KMS-11 (cell line): Measurements from ENCODE around the gene KRTAP10-1.

ENCODE experiments used
- H2AFZ ChIP-seq: fragments of 200-600 bp; sonication (generic); 2 replicates; pipeline ENCODE4 v1.6.1; 2016; ENCODE audit warnings: antibody characterized with exemption, mixed run types, low read depth
- H3K27ac ChIP-seq: fragments of 200-600 bp; sonication (generic); 2 replicates; pipeline ENCODE4 v1.6.1; 2016; ENCODE audit warnings: mild to moderate bottlenecking, mixed run types
- H3K27me3 ChIP-seq: fragments of 200-600 bp; sonication (generic); 2 replicates; pipeline ENCODE4 v1.6.1; 2017; ENCODE audit warnings: mild to moderate bottlenecking, low read depth, mixed run types, moderate library complexity; ENCODE audit not compliant: insufficient read depth
- H3K36me3 ChIP-seq: fragments of 200-600 bp; sonication (generic); 2 replicates; pipeline ENCODE4 v1.6.1; 2017; ENCODE audit warnings: mild to moderate bottlenecking, mixed run types; ENCODE audit not compliant: insufficient read depth
- H3K4me1 ChIP-seq: fragments of 200-600 bp; sonication (generic); 2 replicates; pipeline ENCODE4 v1.6.1; 2016; ENCODE audit warnings: mild to moderate bottlenecking, low read depth, mixed run types; ENCODE audit not compliant: poor library complexity, severe bottlenecking
- H3K4me2 ChIP-seq: fragments of 200-600 bp; sonication (generic); 2 replicates; pipeline ENCODE4 v1.7.0; 2016; ENCODE audit warnings: mild to moderate bottlenecking, mixed run types
- H3K4me3 ChIP-seq: fragments of 200-600 bp; sonication (generic); IDR thresholded peaks from 2 replicates; pipeline ENCODE4 v1.6.1; 2017; ENCODE audit warnings: low read depth, low read length, mixed read lengths; ENCODE audit not compliant: insufficient read depth
- H3K79me2 ChIP-seq: fragments of 200-600 bp; sonication (generic); 2 replicates; pipeline ENCODE4 v1.6.1; 2016; ENCODE audit warnings: low read depth, mixed run types; ENCODE audit not compliant: insufficient read depth
- H3K9ac ChIP-seq: fragments of 200-600 bp; sonication (generic); 2 replicates; pipeline ENCODE4 v1.6.1; 2016; ENCODE audit warnings: mild to moderate bottlenecking, mixed run types
- H4K20me1 ChIP-seq: fragments of 200-600 bp; sonication (generic); 2 replicates; pipeline ENCODE4 v1.6.1; 2016; ENCODE audit warnings: mild to moderate bottlenecking, mixed run types; ENCODE audit not compliant: insufficient read depth
- CTCF ChIP-seq: fragments of 200-600 bp; sonication (generic); conservative IDR thresholded peaks from 2 replicates; pipeline ENCODE4 v1.6.1; 2017; ENCODE audit warnings: low read depth, mild to moderate bottlenecking, antibody characterized with exemption, low read length, moderate library complexity, mixed read lengths

The KRTAP10-1 gene

DNA sequence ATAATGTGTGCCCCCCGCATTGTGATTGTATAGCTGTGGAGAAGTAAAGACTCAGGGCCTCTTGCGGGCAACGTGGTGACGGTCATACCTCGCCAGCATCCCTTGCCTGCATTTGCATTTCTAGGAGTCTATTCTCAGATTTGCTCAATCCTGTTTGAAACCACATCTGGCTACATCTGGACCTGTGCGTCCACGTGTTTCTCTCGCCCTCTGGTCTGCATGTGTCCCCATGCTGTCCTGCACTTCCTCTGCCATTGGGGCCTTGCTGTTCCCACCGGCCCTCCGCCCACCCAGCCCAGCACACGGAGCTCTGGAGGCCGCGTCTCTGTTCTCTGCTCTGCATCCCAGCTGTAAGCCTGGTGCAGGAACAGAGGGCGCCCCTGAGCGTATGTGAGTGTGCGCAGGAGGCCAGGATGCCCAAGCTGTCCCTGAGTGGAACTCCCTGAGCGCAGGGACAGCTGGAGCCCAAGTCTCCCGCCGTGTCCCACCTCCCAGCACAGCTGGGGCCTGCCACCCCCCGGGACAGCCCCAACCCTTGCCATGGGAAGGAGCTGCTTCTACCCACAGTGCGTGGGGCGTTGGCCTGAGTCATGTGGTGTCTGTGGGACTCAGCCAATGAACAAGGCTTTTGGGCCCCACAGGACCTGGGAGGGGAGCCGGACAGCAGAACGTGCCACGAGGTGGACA lies 9.7 kb upstream of the KRTAP10-1 start:
- TF ChIP-seq CTCF, result no peak
- no peak overlapping the region for H3K27ac ChIP-seq
- H3K9ac ChIP-seq, result no peak overlapping the region

DNA sequence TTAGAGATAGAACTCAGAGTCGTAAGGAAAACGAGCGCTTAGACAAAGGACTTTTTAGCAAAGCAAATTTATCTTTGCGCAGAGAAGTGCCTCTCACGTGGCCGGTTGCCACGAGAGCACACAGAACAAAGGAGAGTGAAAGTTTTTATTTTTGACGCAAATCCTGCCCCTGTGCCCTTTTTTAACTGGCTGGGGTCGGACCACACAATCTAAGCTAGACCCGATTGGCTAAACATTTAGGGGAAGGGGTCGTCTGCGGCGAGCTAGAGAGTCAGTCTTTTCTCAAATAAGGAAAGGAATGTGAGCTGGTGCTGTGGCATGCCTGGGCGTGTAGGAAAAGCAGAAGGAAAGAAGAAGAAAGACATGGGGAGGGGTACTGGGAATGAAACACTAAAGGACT lies 8.9 kb upstream of the KRTAP10-1 start:
- no peak overlapping the region for H3K9ac ChIP-seq
- H3K36me3 ChIP-seq, result no peaks in the 10 kb centered on the region
- no peak overlapping the region for H3K27ac ChIP-seq
- peaks cover 68% of the 10 kb centered on the region for H3K27me3 ChIP-seq
- no peak overlapping the region for H3K4me2 ChIP-seq
- H4K20me1 ChIP-seq, result no peaks in the 10 kb centered on the region
- H2AFZ ChIP-seq, result no peak overlapping the region
- TF ChIP-seq CTCF, result no peak
- H3K79me2 ChIP-seq, result no peaks in the 10 kb centered on the region
- H3K4me3 ChIP-seq, result no peak overlapping the region
- no peaks in the 10 kb centered on the region for H3K4me1 ChIP-seq

More for the DNA sequence above, 9.7 kb upstream of the KRTAP10-1 start:
- H3K79me2 ChIP-seq, result no peaks in the 10 kb centered on the region
- no peaks in the 10 kb centered on the region for H3K4me1 ChIP-seq
- H3K27me3 ChIP-seq, result peaks cover 68% of the 10 kb centered on the region
- no peak overlapping the region for H3K4me3 ChIP-seq
- H4K20me1 ChIP-seq, result no peaks in the 10 kb centered on the region
- H2AFZ ChIP-seq, result no peak overlapping the region
- H3K36me3 ChIP-seq, result no peaks in the 10 kb centered on the region
- no peak overlapping the region for H3K4me2 ChIP-seq

DNA sequence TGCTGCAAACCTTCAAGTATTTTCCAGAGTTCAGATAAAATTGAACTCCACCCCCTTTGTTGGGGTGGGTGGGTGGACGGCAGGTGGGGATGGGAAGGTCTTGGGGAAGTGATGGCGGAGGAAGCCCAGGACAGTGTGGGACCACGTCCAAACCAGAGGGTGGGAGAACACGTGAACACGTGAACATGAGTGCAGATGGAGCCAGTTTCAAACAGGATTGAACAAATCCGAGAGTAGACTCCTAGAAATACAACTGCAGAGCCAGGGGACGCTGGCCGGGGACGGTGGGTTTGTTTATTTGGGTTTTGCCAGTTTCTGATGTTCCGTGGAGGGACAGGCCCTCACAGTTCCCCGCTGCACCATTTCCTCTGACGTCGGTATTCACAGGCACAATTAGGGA lies 8.4 kb upstream of the KRTAP10-1 start:
- Histone ChIP-seq H3K27ac (no peak overlapping the region), H3K9ac (no peak overlapping the region), H3K4me2 (no peak overlapping the region), H3K4me3 (no peak overlapping the region), H3K79me2 (no peaks in the 10 kb centered on the region), H2AFZ (no peak overlapping the region), H3K4me1 (no peaks in the 10 kb centered on the region), H4K20me1 (no peaks in the 10 kb centered on the region), H3K36me3 (no peaks in the 10 kb centered on the region), H3K27me3 (peaks cover 68% of the 10 kb centered on the region)
- no peak for TF ChIP-seq CTCF

DNA sequence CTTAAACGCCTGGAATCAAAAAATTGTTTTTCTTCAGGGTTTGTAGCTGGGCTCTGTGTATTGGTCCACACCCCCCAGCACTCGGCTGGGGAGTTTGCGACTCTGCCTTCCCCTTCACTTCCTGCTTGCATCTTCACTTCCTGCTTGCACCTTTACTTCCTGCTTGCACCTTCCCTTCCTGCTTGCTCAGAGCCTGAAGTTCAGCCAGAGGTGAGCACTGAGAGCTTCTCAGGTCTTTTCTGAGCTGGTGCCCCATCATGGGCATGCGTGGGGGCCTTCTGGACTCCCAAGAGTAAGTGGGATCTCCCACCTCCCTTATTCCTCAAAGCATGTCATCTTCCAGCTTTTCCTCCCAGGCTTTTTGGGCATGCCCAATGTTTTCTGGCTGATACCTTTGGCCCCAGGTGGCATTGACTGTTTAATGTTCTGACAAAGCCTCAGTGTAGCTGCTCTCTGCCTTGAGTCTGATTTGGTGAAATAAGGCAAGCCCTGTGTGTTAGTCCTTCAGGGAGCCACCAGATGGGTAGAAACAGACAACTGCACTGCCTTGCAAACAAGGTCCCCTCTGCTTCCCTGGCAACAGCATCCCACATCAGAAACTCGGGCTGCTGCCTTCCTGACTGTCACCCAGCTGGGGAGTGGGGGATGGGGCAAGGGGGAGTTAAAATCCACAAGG lies 7.8 kb upstream of the KRTAP10-1 start:
- Histone ChIP-seq H3K4me3 (no peak overlapping the region), H3K79me2 (no peaks in the 10 kb centered on the region), H2AFZ (no peak overlapping the region)

More for the DNA sequence above, 7.8 kb upstream of the KRTAP10-1 start:
- no peak for TF ChIP-seq CTCF
- Histone ChIP-seq H3K4me2 (no peak overlapping the region), H3K36me3 (no peaks in the 10 kb centered on the region), H3K27ac (no peak overlapping the region), H3K9ac (no peak overlapping the region), H3K27me3 (peaks cover 67% of the 10 kb centered on the region; the same call in 1 of the 2 replicates), H4K20me1 (no peaks in the 10 kb centered on the region), H3K4me1 (no peaks in the 10 kb centered on the region)
